ENCODE measurements around the gene MRPS22.
"Not testable (repeated sequence)": the region's sequence is repeated elsewhere in the genome, so short reads cannot be mapped to it uniquely, and the experiment has no call there.

DNA sequence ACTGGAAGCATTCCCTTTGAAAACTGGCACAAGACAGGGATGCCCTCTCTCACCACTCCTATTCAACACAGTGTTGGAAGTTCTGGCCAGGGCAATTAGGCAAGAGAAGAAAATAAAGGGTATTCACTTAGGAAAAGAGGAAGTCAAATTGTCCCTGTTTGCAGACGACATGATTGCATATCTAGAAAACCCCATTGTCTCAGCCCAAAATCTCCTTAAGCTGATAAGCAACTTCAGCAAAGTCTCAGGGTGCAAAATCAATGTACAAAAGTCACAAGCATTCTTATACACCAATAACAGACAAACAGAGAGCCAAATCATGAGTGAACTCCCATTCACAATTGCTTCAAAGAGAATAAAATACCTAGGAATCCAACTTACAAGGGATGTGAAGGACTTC, 9.1 kb upstream of the MRPS22 start:
- TF ChIP-seq, protein P1, sequence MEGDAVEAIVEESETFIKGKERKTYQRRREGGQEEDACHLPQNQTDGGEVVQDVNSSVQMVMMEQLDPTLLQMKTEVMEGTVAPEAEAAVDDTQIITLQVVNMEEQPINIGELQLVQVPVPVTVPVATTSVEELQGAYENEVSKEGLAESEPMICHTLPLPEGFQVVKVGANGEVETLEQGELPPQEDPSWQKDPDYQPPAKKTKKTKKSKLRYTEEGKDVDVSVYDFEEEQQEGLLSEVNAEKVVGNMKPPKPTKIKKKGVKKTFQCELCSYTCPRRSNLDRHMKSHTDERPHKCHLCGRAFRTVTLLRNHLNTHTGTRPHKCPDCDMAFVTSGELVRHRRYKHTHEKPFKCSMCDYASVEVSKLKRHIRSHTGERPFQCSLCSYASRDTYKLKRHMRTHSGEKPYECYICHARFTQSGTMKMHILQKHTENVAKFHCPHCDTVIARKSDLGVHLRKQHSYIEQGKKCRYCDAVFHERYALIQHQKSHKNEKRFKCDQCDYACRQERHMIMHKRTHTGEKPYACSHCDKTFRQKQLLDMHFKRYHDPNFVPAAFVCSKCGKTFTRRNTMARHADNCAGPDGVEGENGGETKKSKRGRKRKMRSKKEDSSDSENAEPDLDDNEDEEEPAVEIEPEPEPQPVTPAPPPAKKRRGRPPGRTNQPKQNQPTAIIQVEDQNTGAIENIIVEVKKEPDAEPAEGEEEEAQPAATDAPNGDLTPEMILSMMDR (IDR thresholded peaks at IDR 0.05): not testable (repeated sequence)
- not testable (repeated sequence) for TF ChIP-seq POLR2A (IDR thresholded peaks at IDR 0.05)
